HG03039 (cell line): ENCODE results near the gene ADGRB2.
"Not testable (repeated sequence)": the region's sequence is repeated elsewhere in the genome, so short reads cannot be mapped to it uniquely, and the experiment has no call there.

Source experiments
- ATAC-seq: cut with Tn5 transposase; IDR thresholded peaks from one replicate; pipeline ENCODE4 v1.9.1; 2021; ENCODE audit warnings: mild to moderate bottlenecking, moderate library complexity; ENCODE audit not compliant: unreplicated experiment

The ADGRB2 gene

DNA sequence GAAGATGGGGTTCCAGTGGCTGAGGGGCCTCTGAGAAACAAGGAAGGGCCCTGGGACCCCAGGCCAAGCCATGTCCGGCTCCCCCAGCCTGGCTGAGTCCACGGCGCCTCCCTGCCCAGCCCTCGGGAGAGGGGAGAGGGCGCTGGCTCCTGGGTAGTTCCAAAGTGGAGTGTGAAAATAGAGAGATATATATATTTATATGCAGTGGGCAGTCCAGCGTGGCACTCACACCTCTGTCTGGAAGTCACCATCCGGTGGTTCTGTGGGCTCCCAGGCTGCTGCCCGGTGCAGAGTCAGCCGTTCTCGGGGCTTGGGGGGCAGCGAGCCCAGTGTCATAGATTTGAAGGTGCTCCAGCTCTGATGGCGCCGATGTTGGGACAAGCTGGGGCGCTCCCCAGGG, 36.9 kb downstream of the ADGRB2 start:
- ATAC-seq, result no peak

DNA sequence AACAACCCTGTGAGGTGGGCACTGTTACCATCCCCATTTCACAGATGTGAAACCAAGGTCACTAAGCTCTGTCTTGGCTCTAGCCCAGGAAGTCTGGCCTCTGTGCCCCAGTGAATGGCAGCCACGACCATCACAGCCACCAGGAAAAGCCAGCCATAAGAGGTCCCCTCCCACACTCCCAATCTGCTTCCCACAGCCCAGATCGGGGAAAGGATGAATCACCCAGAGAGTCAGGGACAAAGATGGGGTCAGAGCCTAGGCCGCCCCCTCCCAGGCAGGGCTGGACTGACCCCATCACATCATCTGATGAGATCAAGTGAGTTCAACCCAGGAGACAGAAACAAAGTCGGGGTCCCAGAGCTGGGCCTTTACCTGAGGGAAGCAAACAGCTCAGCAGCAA, 37.4 kb downstream of the ADGRB2 start:
- no peak for ATAC-seq

DNA sequence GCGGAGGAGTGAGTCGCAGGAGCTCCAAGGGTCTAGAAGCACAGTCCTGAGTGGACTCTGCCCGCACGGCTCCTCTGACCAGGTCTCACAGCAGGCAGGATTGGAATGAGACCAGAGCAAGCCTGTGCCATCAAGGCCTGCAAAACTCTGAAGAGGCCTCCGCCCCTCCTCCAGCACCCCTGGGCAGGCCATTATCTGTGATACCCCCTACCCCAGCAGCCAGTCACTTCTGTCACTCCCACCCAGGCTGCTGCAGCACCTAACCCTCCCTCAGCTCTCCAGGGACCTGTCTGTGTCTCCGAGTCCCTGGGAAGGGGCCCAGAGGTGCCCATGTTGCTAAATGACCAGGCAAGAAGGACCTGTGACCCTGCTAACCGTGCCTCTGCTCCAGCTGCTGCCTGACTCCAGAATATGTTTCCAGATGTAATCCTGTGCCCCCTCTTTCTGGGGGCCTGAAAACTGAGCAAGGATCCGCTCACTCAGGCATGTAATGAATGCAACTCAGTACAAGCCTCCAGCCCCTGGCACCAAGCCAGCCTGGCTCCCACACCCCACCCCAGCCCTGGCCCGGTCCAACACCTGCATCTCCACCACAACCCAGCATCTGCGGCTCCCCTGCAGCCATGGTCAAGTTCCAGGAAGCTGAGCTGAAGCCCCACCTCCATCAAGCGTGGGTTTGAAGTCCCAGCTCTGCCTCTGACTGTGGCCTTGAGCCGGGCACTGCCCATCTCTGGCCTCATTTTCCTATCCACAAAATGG, 38.2 kb downstream of the ADGRB2 start:
- no peak for ATAC-seq

DNA sequence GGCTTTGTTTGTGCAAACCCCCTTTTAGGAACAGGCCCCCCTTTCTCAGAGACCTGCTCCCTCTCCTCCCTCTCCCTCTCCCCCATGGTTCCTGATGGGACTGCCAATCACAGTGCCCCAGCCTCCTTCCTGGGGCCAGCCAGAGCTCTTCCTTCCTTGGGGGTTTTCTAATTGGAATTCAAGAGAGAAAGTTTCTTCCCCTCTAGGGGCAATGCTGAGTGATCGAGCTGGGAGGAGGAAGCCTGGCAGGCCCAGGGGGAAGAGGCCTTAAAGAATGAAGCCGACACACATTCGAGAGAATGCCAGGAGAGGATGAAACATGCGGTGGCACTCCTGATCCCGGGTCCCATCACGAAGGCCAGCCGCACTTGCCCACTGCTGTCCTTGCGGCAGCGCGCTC, 39.0 kb downstream of the ADGRB2 start:
- no peak for ATAC-seq

DNA sequence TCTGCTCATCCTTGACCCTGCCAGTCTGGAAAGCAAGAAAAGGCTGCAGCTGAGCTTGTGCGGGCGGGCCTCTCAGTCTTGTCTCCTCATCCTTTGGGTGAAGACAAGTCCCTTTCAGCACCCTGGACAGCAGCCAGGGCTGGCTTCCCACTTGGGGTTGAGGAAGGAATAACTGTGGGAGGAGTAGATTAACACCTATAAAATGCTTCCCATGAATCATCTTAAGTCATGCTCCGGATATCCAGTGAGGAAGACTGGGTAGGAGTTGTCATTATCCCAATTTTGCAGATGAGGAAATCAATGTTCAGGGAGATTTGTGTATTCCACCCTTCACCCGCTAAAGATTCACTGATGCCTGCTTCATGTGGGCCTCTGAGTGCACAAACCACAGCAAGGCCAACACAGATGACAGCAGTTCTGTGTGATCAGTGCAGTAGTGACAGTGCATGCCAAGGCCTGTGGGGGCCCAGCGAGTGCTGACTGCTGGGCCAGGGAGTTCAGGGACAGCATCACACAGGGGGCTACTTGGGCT, 40.2 kb downstream of the ADGRB2 start:
- no peak for ATAC-seq

DNA sequence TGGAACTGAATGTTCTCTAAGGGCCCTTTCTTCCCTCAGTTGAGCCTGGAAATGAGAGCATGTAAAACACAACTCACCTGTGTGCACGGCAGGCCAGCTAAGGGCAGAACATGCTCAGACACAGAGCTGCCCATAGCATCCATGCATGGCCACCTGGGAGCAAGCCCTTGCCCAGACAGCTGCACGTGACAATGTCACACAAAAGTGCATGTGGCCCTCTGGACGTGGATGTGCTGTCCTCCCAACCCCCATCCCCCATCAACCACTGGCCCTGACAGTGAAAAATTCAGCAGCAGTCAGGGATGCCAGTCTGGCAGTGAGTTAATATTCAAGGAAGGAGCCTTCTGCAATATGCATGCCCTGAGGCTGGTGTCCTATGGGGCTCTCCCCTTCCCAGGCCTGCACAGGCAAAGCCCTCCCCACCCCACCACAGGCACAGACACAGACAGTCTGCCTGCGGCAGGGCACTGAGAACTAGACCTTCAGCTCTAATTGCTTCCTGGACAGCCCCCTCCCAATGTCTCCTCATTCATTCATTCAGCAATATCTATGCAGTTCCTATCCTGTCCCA, 45.7 kb downstream of the ADGRB2 start:
- no peak for ATAC-seq

DNA sequence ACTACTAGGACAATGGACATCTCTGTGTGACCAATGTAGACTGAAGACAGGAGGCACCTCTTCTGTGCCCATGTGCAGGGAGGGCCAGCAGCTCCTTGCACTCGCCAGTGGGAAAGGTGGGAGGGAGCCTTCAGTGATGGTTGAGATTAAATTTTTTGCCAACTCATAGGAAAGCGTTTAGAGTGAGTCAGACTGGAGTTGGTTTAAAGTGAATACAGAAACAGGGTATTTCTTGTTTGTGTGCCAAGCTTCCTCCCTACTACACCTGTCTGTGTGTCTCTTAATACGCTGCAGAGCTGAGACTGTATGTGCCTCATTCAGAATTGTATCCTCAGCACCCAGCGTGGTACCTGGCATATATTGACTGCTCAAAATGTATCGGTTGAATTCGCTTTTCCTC, 46.8 kb downstream of the ADGRB2 start:
- no peak for ATAC-seq

DNA sequence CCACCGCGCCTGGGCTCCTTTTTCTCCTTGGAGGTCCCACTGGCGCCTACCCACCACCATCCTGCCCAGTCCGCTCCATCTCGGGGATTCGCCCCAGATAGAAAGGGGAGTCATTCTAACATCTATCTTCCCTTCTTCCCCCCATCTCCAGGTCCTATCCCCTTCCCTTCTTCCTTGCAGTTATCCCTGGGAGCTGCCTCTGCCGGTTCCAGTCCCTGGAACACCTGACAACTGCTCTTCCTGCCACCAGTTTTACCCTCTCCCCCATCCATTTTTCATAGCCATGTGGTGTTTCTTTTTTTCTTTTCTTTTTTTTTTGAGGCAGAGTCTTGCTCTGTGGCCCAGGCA, 48.3 kb downstream of the ADGRB2 start:
- no peak for ATAC-seq

DNA sequence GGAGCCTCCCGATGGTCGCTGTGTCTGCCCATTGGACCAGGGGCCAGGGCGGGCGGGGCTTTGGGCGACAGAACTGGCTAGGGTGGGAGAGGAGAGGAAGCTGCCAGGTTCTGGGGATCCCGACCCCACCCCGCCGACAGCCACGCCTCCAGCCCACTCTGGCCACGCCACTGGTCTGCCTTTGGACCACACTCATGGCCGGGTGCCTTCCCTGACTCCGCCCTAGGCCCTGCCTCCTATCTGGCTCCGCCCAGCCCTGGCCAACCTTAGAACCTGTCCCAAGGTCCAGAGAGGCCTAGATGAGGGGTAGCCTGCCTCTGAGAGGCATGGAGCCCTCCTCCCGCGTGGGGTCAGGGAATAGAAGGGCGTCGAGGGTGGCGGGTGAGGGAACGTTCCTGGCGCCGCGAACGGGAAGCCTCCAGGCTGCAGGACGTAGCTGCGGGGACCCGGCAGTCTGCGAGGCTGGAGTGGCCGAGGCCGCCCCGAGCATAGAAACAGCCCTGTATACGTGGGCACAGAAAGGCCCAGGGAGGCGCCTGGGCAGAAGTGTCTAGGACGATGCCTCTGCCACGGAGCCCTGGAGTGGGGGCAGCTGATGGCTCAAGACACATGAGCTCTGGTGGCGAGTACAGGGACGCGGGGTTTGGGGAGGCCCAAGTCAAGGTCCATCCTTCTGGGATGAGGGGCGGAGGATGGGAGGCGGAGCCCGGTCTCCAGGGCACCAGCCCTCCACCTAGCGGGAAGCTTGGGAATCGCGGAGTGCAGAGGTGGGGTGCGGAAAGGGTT, 48.9 kb downstream of the ADGRB2 start:
- no peak for ATAC-seq

DNA sequence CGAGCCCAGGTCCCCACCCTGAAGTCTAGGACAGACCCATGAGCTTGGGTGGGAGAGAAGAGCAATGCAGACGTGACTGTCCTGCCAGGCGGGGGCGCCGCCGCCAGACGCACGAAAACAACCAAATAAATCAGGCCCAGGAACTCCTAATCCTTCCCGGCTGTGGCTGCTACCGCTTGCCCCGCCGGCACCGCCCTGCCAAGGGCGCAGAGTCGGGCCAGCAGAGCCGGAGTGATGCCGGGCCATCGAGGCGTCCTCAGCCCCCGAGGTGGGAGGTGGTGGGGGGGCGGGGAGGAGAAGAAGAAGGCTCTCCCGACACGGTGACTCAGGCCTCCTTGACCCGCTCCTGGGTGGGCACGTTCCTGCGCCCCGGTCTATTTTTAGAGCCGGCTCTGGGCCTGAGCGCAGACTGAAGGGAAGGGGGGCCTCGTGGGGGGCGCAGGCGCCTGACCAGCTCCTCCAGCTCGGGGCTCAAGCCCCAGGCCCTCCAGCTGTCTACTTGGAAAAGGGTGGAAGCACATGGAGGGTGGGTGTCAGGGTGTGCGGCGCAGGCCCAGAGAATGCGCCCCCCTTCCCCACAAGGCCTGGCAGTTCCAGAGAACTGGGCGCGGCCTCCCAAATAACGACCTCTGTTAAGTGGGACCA, 49.6 kb downstream of the ADGRB2 start:
- no peak for ATAC-seq

DNA sequence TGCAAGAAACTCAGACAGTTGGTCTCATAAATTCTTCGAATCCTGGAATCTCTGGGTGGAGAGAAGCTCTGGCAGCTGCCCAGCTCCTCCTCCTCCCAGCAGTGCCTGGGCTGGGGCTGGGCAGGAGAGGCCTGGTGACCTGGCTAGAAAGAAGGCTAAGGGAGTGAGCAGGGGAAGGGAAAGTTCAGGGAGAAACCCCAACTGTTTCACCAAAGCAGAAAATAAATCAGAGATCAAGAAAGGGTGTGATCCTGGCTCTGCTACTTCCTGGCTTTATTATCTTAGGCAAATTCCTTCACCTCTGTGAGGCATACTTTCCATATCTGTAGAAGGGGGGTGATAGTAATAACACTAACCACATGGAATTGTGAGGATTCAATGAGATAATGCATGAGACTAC, 51.5 kb downstream of the ADGRB2 start:
- ATAC-seq, result no peak

DNA sequence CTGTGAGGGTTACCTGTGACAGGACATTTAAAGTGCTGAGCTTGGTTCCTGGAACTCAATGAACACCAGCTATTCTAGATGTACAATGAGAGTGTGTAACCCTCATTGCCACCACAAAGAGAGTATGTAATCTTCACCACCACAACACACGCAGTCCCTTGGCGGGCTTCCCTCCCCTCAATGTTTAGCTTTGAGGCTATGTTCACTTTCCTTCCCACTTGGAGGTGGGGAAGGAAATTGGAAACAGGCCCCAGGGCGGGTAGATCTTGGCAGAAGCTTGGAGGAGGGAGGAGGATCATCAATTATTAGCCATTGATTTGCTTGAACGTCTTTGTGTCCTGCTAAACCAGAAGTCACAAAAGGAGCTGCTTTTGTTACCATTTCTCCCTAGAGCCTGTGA, 52.1 kb downstream of the ADGRB2 start:
- ATAC-seq, result no peak

DNA sequence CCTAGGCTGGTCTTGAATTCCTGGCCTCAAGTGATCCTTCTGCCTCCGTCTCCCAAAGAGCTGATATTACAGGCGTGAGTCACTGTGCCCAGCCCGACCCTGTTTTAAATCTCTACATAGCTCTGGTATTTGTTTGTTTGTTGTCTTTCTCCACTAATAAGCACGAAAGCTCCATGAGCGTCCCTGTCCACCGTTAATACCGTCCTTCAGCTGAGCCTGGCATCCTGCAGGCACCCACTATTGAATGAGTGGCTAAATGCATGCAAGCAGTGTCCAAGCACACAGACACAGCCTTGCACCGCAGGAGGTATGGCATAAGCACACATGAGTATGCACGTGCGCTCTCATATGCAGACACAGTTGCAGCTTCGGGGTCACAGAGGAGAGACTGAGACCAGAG, 55.8 kb downstream of the ADGRB2 start:
- ATAC-seq, result no peak

DNA sequence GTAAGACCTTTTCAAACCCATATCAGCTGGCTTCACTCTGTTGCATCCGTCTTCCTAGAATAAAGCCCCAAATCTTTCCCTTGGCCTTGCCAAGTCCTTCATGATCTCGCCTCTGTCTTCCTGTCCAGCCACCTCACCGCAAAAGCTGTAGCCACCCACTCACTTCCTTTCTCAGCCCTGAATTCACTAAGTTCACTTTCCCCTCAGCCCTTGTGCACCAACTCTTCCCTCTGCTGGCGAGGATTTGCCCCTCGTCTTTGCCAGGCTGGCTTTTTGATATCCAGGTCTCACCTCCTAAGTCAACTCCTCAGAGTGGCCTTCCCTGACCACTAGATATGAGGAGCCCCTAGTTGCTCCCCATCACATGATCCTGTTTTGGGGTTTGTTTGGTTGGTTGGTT, 56.4 kb downstream of the ADGRB2 start:
- no peak for ATAC-seq

DNA sequence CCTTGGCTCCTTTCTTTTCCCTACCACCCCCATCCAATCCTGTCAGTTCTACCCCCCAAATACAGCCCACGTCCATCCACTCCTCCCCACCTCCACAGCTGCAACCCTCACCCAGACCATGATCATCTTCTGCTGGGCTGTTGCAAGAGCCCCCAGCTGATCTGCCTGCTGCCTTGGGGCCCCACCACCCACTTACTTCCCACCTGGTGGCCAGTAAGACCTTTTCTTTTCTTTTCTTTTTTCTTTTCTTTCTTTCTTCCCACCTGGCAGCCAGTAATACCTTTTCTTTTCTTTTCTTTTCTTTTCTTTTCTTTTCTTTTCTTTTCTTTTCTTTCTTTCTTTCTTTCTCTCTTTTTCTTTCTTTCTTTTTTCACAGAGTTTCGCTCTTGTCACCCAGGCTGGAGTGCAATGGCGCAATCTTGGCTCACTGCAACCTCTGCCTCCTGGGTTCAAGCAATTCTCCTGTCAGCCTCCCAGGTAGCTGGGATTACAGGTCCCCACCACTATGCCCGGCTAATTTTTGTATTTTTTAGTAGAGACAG, 57.0 kb downstream of the ADGRB2 start:
- ATAC-seq, result not testable (repeated sequence)

DNA sequence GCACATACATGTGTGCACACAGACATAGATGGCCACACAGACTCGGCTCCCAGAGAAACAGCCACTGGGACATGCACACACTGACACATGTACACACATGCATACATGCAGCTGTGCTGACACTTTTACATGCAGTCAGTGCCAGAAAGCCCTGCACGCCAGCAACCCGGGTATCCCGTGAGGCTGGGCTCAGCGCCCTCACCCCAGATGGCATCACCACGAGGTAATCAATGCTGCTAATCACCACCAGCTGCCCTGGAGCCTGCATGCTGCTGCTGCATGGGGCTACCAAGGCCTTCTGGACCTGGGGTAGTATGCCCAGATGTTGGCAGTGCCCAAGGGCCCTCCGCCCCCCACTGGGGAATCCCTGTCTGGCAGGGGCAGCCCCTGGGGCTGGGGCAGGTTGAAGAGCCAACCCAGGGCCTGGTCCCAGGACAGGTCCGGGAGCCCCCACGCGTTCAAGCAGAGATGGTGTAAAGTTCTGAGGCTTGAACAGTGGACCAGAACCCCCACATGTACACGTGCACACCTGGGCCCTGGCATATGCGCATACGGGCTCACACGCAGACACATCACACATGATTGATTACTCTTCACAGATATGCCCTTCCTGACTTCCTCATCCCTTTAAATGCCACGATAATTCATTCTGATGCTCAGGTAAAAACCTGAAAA, 57.6 kb downstream of the ADGRB2 start:
- ATAC-seq, result no peak

DNA sequence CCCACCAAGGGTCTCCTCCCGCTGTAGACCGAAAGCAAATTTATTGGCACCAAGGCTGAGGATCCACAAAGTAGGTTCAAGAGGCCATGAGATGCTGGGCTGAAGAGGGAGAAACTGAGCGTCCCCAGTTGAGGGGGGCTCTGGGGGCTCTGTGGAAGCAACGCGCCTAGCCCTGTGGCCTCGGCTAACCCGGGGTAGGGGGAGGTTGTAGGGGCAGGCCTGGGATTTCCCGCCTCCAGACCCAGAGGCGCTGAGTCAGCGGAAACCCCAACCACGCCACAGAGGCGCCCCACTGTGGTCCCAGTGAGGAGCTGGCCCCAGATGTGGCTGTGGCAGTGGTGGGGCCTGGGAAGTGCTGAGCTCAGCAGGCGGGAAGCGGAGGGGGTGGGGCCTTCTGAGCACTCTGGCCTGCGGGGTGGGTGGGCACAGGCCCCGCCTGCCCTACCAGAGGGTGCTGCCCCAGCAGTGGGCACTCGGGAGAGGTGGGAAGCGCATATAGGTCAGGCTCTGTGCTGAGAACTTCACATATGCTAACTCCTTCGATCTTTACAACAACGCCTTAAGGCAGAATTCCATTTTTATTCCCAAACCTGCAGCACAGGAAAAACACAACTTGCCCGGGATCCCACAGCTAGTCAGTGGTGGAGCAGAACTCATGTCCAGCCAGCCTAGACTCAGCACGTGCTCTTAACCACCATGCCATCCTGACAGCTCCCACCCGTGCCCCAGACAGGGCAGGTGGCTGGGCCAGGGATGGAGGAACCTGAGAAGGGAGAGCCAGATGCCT, 58.9 kb downstream of the ADGRB2 start:
- ATAC-seq, result no peak

DNA sequence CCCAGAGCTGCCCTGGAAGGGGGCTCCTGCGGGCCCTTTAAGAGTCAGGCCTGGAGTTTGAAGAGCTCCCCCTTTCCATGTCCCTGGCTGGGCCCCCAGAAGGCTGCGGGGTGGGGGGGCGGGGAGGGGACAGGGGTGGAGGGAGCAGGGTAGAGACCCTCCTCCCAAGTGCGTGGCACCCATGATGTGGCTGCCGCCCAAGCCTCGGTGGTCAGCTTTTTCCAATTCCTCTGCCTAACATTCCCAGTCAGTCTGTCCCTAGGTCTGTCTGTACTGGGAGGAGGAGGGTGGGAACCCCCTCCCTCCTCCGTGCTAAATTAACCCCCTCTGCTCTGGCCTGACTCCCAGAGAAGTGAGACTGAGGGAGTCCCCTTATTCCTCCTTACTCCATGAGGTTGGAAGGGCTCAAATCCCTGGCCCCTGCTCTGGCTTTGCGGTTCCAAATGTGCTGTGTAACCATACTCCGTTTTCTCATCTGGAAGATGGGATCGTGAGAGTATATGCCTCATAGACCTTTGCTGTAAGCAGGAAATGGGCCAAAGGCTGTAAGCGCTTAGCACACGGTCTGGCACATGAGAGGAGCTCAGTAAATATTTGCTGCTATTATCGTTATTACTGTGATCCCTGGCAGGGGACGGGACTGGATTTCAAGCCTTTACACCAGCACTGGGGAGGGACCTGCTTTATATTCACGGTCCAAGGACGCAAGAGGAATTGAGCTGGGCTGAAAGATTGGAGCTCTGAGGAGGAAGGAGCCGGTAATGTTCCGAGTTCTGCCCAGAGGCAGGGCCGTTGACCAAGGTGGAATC, 59.7 kb downstream of the ADGRB2 start:
- no peak for ATAC-seq
